Right lobe of liver (tissue), 6 donors: ENCODE results near the gene SCN9A. TPM values are rescaled to one million over a fixed set of nuclear protein-coding genes. Genes with fewer than 3 reads are reported as not detected.
A peak's percentile ranks its signal among the peaks of the same experiment; 100 is the strongest.

ENCODE experiments used
- ATAC-seq, 4 donors: fragments of 200-7000 bp; cut with Tn5 transposase; one replicate each; pipeline ENCODE4 v1.9.1; 2020; ENCODE audit warnings: mild to moderate bottlenecking in 4 of 4, moderate library complexity in 4 of 4
- DNase-seq, 3 donors: peaks; one replicate each; pipeline ENCODE4 v3.0.0-alpha.2; 2020
- H3K27ac ChIP-seq, 3 donors: fragments of 200-600 bp; one replicate each; pipeline ENCODE4 v1.8.0; 2022
- H3K27me3 ChIP-seq, 2 donors: fragments of 200-600 bp; one replicate each; pipeline ENCODE4 v1.8.0; 2022
- H3K36me3 ChIP-seq, 4 donors: fragments of 200-600 bp; sonication (generic) in 1 of 4; one replicate each; pipeline versions ENCODE4 v1.5.1 to v1.8.0; 2017 to 2022; ENCODE audit warnings: control low read depth in 1 of 4
- H3K4me1 ChIP-seq, 4 donors: fragments of 200-600 bp; sonication (generic) in 1 of 4; one replicate each; pipeline versions ENCODE4 v1.5.1 to v1.8.0; 2017 to 2022; ENCODE audit warnings: control low read depth in 1 of 4
- H3K4me3 ChIP-seq, 3 donors: fragments of 200-600 bp; one replicate each; pipeline ENCODE4 v1.8.0; 2022
- H3K9me3 ChIP-seq, 4 donors: fragments of 200-600 bp; sonication (generic) in 1 of 4; one replicate each; pipeline versions ENCODE4 v1.5.1 to v1.8.0; 2017 to 2022; ENCODE audit warnings: control low read depth in 1 of 4
- POLR2A ChIP-seq: fragments of 450-650 bp; IDR thresholded peaks from one replicate; pipeline ENCODE4 v1.6.1; 2017; ENCODE audit warnings: antibody characterized with exemption, mild to moderate bottlenecking
- WGBS: methylation state at CpG from one replicate; pipeline ENCODE4 v1.1.6; 2018; ENCODE audit warnings: low coverage, low lambda C conversion rate; ENCODE audit not compliant: insufficient coverage; ENCODE audit errors: missing lambda C conversion rate; 5-methylcytosine and 5-hydroxymethylcytosine counted together
- intact Hi-C, 2 donors: fragments of 100-400 bp; cut with DNase I; formaldehyde crosslinking; loops; one replicate each; pipeline versions ENCODE4 v1.11.2 to v1.14.1; 2022
- long read RNA-seq: library from polyadenylated mRNA; unstranded; transcript quantifications from one replicate; pipeline ENCODE4 v2.0.0, GENCODE V29; 2019
- total RNA-seq, 6 experiments: library from RNA; depleted of rRNA in 2 of 6; stranded (reverse); fragments of >200 nt in 2 of 6; fragmentation: NEBNext Ultra II Directional in 3 of 6; extraction: Animal tissue kit (Norgen Biotek cat#: 25700) in 3 of 6; gene quantifications; one replicate each; pipeline versions ENCODE4 v1.1.0 to v1.2.4, GENCODE V29; 2016 to 2023
- TF ChIP-seq, protein P1 (sequence below), 4 donors: fragments of 200-600 bp in 3 of 4; fragments of 450-650 bp in 1 of 4; IDR thresholded peaks; one replicate each; pipeline versions ENCODE4 v1.5.1 to v1.8.0; 2016 to 2022; ENCODE audit warnings: antibody characterized with exemption in 4 of 4, mild to moderate bottlenecking in 2 of 4
- donor health status: DM: no; HTN: yes; CAD: no.
- donor health status: DM: no; HTN: no; CAD: no.
- donor health status: DM: no; HTN: no; CAD: no.
- donor health status: DM: no; HTN: yes; CAD: no.
- donor health status: DM: no; HTN: yes; CAD: no.

Gene SCN9A
- 10 to 100 TPM in 1 of 6 experiments, 1 to 10 TPM in 5; 2.1 to 10.2 (median 5.1) TPM for total RNA-seq
- long read RNA-seq, partial matches to known transcripts = 2 of 2 reads
- long read RNA-seq, other reads (novel, unspliced or antisense) = 0 of 2 reads

DNA sequence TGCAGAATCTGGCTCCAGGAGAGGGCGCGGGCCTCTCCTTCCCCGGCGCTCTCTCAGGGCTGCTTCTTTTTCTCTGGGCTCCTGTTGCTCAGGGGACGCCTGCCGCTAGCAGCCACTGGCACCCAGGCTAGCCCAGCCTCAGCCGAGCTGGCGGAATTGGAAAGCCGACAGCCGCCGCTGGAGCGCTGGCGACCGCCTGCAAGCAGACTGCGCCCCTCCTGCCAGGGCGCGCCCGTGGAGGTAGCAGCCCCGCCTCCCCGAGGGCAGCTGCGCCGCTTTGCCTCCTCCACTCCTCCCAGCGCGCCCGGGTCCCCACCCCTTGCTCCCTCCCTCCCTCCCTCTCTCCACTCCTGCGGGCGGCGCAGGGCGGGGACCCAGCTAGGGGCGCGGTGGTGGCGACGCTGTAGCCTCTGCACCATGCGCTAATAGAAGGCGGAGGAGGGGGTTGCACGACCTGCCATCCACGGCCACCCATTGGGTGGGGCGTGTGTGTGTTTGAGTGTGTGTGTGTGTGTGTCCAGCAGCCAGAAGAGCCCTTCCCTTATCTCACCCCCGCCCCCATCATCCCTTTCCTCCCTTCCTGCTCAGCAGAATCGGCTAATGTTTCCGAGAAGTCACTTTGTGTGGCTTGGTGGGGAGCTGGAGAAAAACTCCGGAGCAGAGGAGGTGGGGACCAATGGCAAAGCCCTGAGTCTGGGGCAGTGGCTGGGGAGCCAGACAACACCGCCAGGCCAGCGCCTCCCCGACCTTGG, at the start of gene SCN9A:
Gene SCN9A (minus strand): TSS at position 209 of the 752 bp plus-strand sequence. CDS start 64,188 bp downstream, outside the sequence.
- H3K36me3 ChIP-seq = no peaks in the 10 kb centered on the region
- H3K27me3 ChIP-seq = no peaks in the 10 kb centered on the region
- peak; percentile 40 for TF ChIP-seq POLR2A
- TF ChIP-seq, protein P1, sequence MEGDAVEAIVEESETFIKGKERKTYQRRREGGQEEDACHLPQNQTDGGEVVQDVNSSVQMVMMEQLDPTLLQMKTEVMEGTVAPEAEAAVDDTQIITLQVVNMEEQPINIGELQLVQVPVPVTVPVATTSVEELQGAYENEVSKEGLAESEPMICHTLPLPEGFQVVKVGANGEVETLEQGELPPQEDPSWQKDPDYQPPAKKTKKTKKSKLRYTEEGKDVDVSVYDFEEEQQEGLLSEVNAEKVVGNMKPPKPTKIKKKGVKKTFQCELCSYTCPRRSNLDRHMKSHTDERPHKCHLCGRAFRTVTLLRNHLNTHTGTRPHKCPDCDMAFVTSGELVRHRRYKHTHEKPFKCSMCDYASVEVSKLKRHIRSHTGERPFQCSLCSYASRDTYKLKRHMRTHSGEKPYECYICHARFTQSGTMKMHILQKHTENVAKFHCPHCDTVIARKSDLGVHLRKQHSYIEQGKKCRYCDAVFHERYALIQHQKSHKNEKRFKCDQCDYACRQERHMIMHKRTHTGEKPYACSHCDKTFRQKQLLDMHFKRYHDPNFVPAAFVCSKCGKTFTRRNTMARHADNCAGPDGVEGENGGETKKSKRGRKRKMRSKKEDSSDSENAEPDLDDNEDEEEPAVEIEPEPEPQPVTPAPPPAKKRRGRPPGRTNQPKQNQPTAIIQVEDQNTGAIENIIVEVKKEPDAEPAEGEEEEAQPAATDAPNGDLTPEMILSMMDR (IDR thresholded peaks at IDR 0.05) = peak in 1 of 4 donors; percentile 18
- DNase-seq (peak; percentile 88 to 92 (median 92)), ATAC-seq (peak; percentile 94 to 99 (median 95))
- H3K4me1 ChIP-seq = peaks cover 0 to 31% (median 0%) of the 10 kb centered on the region in 4 donors
- H3K4me3 ChIP-seq = peak within 1 kb of the TSS; percentile 44 to 76 (median 73)
- H3K27ac ChIP-seq = peak within 1 kb of the TSS in 2 of 3 donors; percentile 37 to 50
- intact Hi-C loops = no loop called here
- WGBS = 0% methylated on average over 10 of the region's 45 CpGs
- H3K9me3 ChIP-seq = no peaks in the 10 kb centered on the region

DNA sequence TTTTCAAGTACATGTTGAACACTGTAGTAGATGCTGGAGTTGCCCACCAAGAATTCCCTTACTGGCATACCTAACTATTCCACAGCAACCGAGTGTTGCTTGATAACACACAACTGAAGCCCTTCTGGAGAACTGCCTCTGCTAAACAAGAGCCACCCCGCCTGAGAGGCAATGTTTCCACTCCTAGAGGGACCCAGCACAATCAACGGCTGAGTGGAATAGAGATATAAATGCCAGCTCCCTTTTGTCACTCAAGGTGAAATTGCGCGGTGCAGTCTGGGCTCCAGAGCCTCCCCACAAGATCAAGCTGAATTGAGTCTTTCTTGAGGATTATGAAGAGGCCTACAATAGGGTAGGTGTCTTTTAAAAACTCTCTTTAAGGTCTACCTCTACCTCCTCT, 49.1 kb upstream of the SCN9A start:
- Histone ChIP-seq H3K27me3 (no peaks in the 10 kb centered on the region), H3K4me3 (no peak overlapping the region), H3K36me3 (no peaks in the 10 kb centered on the region), H3K9me3 (no peaks in the 10 kb centered on the region), H3K4me1 (no peaks in the 10 kb centered on the region), H3K27ac (no peak overlapping the region)
- 90% methylated on average over 2 of the region's 5 CpGs for WGBS
- ATAC-seq (no peak), DNase-seq (no peak)
- TF ChIP-seq POLR2A = no peak
- TF ChIP-seq, protein P1 (IDR thresholded peaks at IDR 0.05) = no peak
- intact Hi-C loops = no loop called here

DNA sequence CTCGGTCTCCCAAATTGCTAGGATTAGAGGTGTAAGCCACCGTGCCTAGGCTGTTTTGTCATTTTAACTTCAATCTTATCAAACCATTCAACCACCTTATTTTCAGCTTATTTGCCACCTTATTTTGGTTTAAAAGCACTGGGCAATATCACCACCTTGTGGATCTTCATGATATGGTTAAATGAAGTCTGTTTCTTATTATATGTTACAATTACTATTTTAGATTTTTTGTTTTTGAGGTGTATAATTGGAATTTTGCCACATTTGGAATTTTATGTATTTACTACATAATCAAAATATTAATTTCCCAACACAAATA, 43.8 kb upstream of the SCN9A start:
- no peak for DNase-seq

DNA sequence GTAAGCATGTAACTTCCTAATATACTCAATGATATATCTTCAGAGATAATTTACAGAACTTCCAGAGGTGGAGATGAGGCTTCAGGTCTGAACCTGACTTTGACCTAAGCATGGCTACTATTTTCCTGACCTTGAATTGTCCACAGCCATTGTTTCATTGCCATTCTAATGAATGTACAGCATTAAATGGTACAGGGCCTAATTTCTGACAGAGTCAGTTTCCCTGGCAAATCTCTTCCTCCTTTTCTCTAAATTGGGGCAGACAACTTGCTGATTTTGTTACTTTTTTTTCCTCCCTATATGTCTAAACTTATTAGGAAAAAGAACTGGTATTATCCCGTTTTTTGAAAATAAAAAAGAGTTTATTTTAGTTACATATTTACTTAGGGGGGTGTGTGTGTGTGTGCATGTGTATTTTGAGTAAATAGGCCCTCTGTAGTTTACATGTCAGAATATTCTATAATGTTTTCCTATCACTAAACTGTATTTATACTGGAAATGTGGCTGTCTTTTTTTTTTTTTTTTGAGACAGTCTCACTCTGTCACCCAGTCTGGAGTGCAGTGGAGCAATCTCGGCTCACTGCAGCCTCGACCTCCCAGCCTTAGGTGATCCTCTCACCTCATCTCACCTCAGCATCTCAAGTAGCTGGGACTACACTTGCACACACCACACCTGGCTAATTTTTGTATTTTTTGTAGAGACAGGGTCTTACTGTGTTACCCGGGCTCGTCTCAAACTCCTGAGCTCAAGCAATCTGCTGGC, 43.3 kb upstream of the SCN9A start:
- Histone ChIP-seq H3K4me3 (no peak overlapping the region), H3K9me3 (no peaks in the 10 kb centered on the region), H3K36me3 (no peaks in the 10 kb centered on the region), H3K27me3 (no peaks in the 10 kb centered on the region), H3K27ac (no peak overlapping the region), H3K4me1 (no peaks in the 10 kb centered on the region)
- DNase-seq (no peak), ATAC-seq (no peak)
- TF ChIP-seq, protein P1 (IDR thresholded peaks at IDR 0.05) = no peak
- no peak for TF ChIP-seq POLR2A
- 28% methylated on average over 3 of the region's 5 CpGs for WGBS
- intact Hi-C loops = no loop called here

More for the DNA sequence above, 43.8 kb upstream of the SCN9A start:
- Histone ChIP-seq H3K27ac (no peak overlapping the region), H3K4me1 (no peaks in the 10 kb centered on the region), H3K36me3 (no peaks in the 10 kb centered on the region), H3K4me3 (no peak overlapping the region), H3K27me3 (no peaks in the 10 kb centered on the region), H3K9me3 (no peaks in the 10 kb centered on the region)
- intact Hi-C loops = no loop called here
- TF ChIP-seq POLR2A = no peak
- TF ChIP-seq, protein P1 (IDR thresholded peaks at IDR 0.05) = peak; percentile 34 to 53 (median 44)
- WGBS = 25% methylated on average over 1 of the region's 2 CpGs
- peak; percentile 50 to 68 (median 58) for ATAC-seq
